Umbilical cord (tissue), 2 donors: ENCODE data around the gene FBXL13. TPM values are rescaled to one million over a fixed set of nuclear protein-coding genes. Genes with fewer than 3 reads are reported as not detected.

ENCODE experiments used
- DNase-seq: peaks from one replicate; pipeline ENCODE4 v3.0.0-alpha.2; 2015; ENCODE audit warnings: low spot score
- total RNA-seq: library from RNA; depleted of rRNA; stranded (reverse); fragments of >200 nt; gene quantifications from one replicate; pipeline ENCODE4 v1.2.3, GENCODE V29; 2014; ENCODE audit warnings: low replicate concordance; ENCODE audit not compliant: insufficient read depth

Gene FBXL13
- total RNA-seq, 1 donor from 2014 or later, result 5.3 TPM

- DNase-seq, result peak; percentile 34
These were observed 311.2 kb downstream of the FBXL13 start for GRCh38 chr7:102763295-102763905.

Other genes with a start within 250 kb of the FBXL13 start
- gene LRRC17, start 161.8 kb downstream of the FBXL13 start, total RNA-seq, result 3.1 TPM
- 37.1 TPM for gene ARMC10, start 344 bp upstream of the FBXL13 start, total RNA-seq
- gene NAPEPLD, start 74.3 kb upstream of the FBXL13 start, total RNA-seq, result 18.8 TPM
- gene PMPCB, start 222.6 kb upstream of the FBXL13 start, total RNA-seq, result 38.0 TPM